ENCODE measurements around the gene ZDHHC11. TPM values are rescaled to one million over a fixed set of nuclear protein-coding genes. Genes with fewer than 3 reads are reported as not detected.

ZDHHC11 gene
- total and polyA plus RNA-seq, 2 experiments from 2014 or later = 8.0 to 29.1 TPM

DNA sequence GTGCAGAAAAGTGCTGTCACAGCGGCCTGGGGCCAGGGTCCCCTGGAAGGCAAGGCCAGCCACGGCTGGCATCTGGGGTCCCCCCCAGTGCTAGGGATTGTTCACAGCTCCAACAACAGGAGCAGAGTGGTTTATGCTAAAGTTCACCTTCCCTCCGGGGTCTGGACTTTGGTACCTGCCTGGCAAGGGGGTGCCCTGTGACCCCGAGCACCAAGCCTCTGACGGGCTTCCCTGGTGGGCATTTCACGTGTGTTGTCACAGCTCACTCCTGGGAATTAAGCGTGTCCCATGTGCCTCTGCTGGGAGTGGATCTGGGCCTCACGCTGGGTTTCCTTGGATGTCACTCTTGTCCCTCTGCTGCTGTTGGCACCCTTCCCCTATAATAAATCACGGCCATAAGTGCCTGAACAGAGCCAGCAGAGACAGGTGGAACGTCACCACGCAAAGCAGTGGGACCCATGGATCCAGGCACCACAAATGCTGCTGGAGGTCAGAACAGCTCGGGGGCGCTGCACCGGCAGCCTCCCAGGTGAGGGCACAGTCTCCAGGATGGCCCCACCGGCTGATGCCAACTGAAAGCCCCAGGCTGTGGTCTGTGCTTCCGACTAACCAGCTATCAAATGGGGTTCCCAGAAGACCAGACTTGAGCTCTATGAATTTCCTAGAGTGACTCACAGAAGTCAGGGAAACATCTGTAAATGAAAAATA is 17.8 kb upstream of the ZDHHC11 start:
- H3K27ac Mint-ChIP-seq = no peak overlapping the region
- Histone ChIP-seq H3K27me3 (ENCODE audit: insufficient read depth) (no peaks in the 10 kb centered on the region), H3K9me2 (ENCODE audit: insufficient read depth) (no peaks in the 10 kb centered on the region), H3F3A (replicated peaks; ENCODE audit: low read depth) (0 out of 2 replicates have a peak, but pooled peaks cover 4% of the 10 kb centered on the region), H2AFZ (no peak overlapping the region), H3K4me2 (no peak overlapping the region), H3K4me3 (no peak overlapping the region), H3K36me3 (ENCODE audit: insufficient read depth) (peaks cover 37% of the 10 kb centered on the region), H4K20me1 (replicated peaks; ENCODE audit: insufficient read depth) (peaks cover 20% of the 10 kb centered on the region), H3K27ac (ENCODE audit: low read depth) (no peak overlapping the region), H3K79me2 (replicated peaks; ENCODE audit: insufficient read depth) (no peaks in the 10 kb centered on the region; the same call in 1 of the 2 replicates), H3K4me1 (ENCODE audit: insufficient read depth) (no peaks in the 10 kb centered on the region)
- H3K4me1 Mint-ChIP-seq = peaks cover 5% of the 10 kb centered on the region; the same call in 2 of the 3 replicates
- peaks cover 84% of the 10 kb centered on the region for H3K36me3 Mint-ChIP-seq (ENCODE audit: low read depth)
- no peaks in the 10 kb centered on the region for H3K9me3 Mint-ChIP-seq
- no peak for DNase-seq (ENCODE audit: low spot score)
- ATAC-seq = no peak
- no peak for TF ChIP-seq EZH2 (IDR thresholded peaks at IDR 0.05; ENCODE audit: low read depth, unreplicated experiment)
- TF ChIP-seq, protein P1, sequence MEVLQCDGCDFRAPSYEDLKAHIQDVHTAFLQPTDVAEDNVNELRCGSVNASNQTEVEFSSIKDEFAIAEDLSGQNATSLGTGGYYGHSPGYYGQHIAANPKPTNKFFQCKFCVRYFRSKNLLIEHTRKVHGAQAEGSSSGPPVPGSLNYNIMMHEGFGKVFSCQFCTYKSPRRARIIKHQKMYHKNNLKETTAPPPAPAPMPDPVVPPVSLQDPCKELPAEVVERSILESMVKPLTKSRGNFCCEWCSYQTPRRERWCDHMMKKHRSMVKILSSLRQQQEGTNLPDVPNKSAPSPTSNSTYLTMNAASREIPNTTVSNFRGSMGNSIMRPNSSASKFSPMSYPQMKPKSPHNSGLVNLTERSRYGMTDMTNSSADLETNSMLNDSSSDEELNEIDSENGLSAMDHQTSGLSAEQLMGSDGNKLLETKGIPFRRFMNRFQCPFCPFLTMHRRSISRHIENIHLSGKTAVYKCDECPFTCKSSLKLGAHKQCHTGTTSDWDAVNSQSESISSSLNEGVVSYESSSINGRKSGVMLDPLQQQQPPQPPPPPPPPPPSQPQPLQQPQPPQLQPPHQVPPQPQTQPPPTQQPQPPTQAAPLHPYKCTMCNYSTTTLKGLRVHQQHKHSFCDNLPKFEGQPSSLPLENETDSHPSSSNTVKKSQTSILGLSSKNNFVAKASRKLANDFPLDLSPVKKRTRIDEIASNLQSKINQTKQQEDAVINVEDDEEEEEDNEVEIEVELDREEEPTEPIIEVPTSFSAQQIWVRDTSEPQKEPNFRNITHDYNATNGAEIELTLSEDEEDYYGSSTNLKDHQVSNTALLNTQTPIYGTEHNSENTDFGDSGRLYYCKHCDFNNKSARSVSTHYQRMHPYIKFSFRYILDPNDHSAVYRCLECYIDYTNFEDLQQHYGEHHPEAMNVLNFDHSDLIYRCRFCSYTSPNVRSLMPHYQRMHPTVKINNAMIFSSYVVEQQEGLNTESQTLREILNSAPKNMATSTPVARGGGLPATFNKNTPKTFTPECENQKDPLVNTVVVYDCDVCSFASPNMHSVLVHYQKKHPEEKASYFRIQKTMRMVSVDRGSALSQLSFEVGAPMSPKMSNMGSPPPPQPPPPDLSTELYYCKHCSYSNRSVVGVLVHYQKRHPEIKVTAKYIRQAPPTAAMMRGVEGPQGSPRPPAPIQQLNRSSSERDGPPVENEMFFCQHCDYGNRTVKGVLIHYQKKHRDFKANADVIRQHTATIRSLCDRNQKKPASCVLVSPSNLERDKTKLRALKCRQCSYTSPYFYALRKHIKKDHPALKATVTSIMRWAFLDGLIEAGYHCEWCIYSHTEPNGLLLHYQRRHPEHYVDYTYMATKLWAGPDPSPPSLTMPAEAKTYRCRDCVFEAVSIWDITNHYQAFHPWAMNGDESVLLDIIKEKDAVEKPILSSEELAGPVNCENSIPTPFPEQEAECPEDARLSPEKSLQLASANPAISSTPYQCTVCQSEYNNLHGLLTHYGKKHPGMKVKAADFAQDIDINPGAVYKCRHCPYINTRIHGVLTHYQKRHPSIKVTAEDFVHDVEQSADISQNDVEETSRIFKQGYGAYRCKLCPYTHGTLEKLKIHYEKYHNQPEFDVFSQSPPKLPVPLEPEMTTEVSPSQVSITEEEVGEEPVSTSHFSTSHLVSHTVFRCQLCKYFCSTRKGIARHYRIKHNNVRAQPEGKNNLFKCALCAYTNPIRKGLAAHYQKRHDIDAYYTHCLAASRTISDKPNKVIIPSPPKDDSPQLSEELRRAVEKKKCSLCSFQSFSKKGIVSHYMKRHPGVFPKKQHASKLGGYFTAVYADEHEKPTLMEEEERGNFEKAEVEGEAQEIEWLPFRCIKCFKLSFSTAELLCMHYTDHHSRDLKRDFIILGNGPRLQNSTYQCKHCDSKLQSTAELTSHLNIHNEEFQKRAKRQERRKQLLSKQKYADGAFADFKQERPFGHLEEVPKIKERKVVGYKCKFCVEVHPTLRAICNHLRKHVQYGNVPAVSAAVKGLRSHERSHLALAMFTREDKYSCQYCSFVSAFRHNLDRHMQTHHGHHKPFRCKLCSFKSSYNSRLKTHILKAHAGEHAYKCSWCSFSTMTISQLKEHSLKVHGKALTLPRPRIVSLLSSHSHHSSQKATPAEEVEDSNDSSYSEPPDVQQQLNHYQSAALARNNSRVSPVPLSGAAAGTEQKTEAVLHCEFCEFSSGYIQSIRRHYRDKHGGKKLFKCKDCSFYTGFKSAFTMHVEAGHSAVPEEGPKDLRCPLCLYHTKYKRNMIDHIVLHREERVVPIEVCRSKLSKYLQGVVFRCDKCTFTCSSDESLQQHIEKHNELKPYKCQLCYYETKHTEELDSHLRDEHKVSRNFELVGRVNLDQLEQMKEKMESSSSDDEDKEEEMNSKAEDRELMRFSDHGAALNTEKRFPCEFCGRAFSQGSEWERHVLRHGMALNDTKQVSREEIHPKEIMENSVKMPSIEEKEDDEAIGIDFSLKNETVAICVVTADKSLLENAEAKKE (CRISPR knock-in tag; IDR thresholded peaks at IDR 0.05) = no peak
- no peak for TF ChIP-seq NANOG (IDR thresholded peaks at IDR 0.05; ENCODE audit: borderline replicate concordance)
- no peak for TF ChIP-seq POLR2AphosphoS5 (IDR thresholded peaks at IDR 0.05; ENCODE audit: low read depth)
- no peak for TF ChIP-seq ZNF331 (CRISPR knock-in tag; IDR thresholded peaks at IDR 0.05; ENCODE audit: low read depth)
- TF ChIP-seq STAT1 (IDR thresholded peaks at IDR 0.05; ENCODE audit: unreplicated experiment) = no peak
- TF ChIP-seq JUNB (IDR thresholded peaks at IDR 0.05; ENCODE audit: unreplicated experiment) = no peak
- no peak for TF ChIP-seq EZH2phosphoT487 (IDR thresholded peaks at IDR 0.05; ENCODE audit: unreplicated experiment)
- TF ChIP-seq ZNF114 (CRISPR knock-in tag; IDR thresholded peaks at IDR 0.05) = no peak
- TF ChIP-seq, protein P2, sequence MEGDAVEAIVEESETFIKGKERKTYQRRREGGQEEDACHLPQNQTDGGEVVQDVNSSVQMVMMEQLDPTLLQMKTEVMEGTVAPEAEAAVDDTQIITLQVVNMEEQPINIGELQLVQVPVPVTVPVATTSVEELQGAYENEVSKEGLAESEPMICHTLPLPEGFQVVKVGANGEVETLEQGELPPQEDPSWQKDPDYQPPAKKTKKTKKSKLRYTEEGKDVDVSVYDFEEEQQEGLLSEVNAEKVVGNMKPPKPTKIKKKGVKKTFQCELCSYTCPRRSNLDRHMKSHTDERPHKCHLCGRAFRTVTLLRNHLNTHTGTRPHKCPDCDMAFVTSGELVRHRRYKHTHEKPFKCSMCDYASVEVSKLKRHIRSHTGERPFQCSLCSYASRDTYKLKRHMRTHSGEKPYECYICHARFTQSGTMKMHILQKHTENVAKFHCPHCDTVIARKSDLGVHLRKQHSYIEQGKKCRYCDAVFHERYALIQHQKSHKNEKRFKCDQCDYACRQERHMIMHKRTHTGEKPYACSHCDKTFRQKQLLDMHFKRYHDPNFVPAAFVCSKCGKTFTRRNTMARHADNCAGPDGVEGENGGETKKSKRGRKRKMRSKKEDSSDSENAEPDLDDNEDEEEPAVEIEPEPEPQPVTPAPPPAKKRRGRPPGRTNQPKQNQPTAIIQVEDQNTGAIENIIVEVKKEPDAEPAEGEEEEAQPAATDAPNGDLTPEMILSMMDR (conservative IDR thresholded peaks at IDR 0.05; ENCODE audit: low read depth in 2 of 2) = no peak
- no peak for TF ChIP-seq CREB1 (CRISPR knock-in tag; IDR thresholded peaks at IDR 0.05; ENCODE audit: low read depth)
- no peak overlapping the region for H3K4me3 Mint-ChIP-seq
- peaks cover 2% of the 10 kb centered on the region for H3K27me3 Mint-ChIP-seq (ENCODE audit: insufficient read depth, low read depth, poor library complexity)
